A549 (cell line): ENCODE measurements around the gene L3MBTL1. TPM values are rescaled to one million over a fixed set of nuclear protein-coding genes. Genes with fewer than 3 reads are reported as not detected.

Source experiments
- ATAC-seq, 2 experiments: fragments of 200-7000 bp in 1 of 2; fragments of >200 bp in 1 of 2; cut with Nextera tagmentation in 1 of 2; cut with Tn5 transposase in 1 of 2; 3 replicates each; pipeline versions ENCODE4 v1.8.0 to v1.9.1; 2018 to 2020; ENCODE audit warnings: mild to moderate bottlenecking in 1 of 2, moderate library complexity in 1 of 2
- CTCF ChIA-PET: fragments of 300-600 bp; sonication (Branson Sonifier 250); formaldehyde crosslinking; extraction: SDS; loops from one replicate; lab custom pipeline; 2021; ENCODE audit warnings: antibody characterized with exemption, inconsistent platforms; lab: Yijun Ruan, JAX
- POLR2A ChIA-PET: fragments of 350-600 bp; formaldehyde crosslinking; extraction: SDS; loops from one replicate; lab custom pipeline; 2021; ENCODE audit warnings: antibody characterized with exemption, inconsistent platforms; lab: Yijun Ruan, JAX
- DNase-seq, 2 experiments: peaks; one replicate each; pipeline versions ENCODE4 v3.0.0 to v3.0.0-alpha.2; 2011 to 2016; ENCODE audit warnings: low read depth in 1 of 2, low spot score in 1 of 2
- FAIRE-seq: peaks from 2 replicates; lab custom pipeline; 2011; peaks lifted over from hg19 to GRCh38; lab: Jason Lieb, UNC
- H3K27ac ChIP-seq, 2 experiments: fragments of >200 bp; sonication (Bioruptor Twin); formaldehyde crosslinking; 3 replicates each; pipeline ENCODE4 v1.5.1; 2016 to 2017
- H3K4me1 ChIP-seq: fragments of >200 bp; sonication (Bioruptor Twin); formaldehyde crosslinking; 3 replicates; pipeline ENCODE4 v1.6.1; 2016
- H3K4me2 ChIP-seq: fragments of >200 bp; sonication (Bioruptor Twin); formaldehyde crosslinking; 3 replicates; pipeline ENCODE4 v1.6.1; 2016
- H3K4me3 ChIP-seq: fragments of >200 bp; sonication (Bioruptor Twin); formaldehyde crosslinking; 3 replicates; pipeline ENCODE4 v1.5.1; 2016
- H3K9me3 ChIP-seq: fragments of >200 bp; sonication (Bioruptor Twin); formaldehyde crosslinking; 3 replicates; pipeline ENCODE4 v1.6.1; 2016
- HOXA7 ChIP-seq: fragments of 250-450 bp; sonication (Bioruptor Pico); IDR thresholded peaks from 2 replicates; pipeline ENCODE4 v1.5.0; 2020; ENCODE audit warnings: mild to moderate bottlenecking, moderate library complexity
- NPAS2 ChIP-seq: fragments of 250-450 bp; sonication (Bioruptor Pico); IDR thresholded peaks from 2 replicates; pipeline ENCODE4 v1.8.0; 2022; ENCODE audit warnings: mild to moderate bottlenecking, moderate library complexity, borderline replicate concordance
- POLR2A ChIP-seq: IDR thresholded peaks from 2 replicates; pipeline ENCODE4 v1.6.1; 2012; ENCODE audit warnings: mild to moderate bottlenecking, low read length
- RAD21 ChIP-seq, 2 experiments: fragments of >200 bp in 1 of 2; sonication (Bioruptor Twin) in 1 of 2; formaldehyde crosslinking in 1 of 2; IDR thresholded peaks in 1 of 2; conservative IDR thresholded peaks in 1 of 2; 2 replicates in 1 of 2; 3 replicates in 1 of 2; pipeline ENCODE4 v1.6.1; 2012 to 2018; ENCODE audit warnings: inconsistent platforms in 1 of 2
- TP53 ChIP-seq: fragments of 250-450 bp; sonication (Bioruptor Pico); IDR thresholded peaks from 2 replicates; pipeline ENCODE4 v1.5.0; 2021; ENCODE audit warnings: mild to moderate bottlenecking, moderate library complexity
- ZC3H11A ChIP-seq: fragments of 450-650 bp; IDR thresholded peaks from 2 replicates; pipeline ENCODE4 v1.6.1; 2014; ENCODE audit warnings: antibody characterized with exemption, mild to moderate bottlenecking
- ZNF302 ChIP-seq: fragments of 250-450 bp; sonication (Bioruptor Pico); IDR thresholded peaks from 2 replicates; pipeline ENCODE4 v1.9.0; 2021; ENCODE audit warnings: inconsistent platforms, mild to moderate bottlenecking, moderate library complexity
- WGBS: methylation state at CpG from one replicate; pipeline ENCODE4 v1.1.6; 2017; ENCODE audit errors: missing lambda C conversion rate; 5-methylcytosine and 5-hydroxymethylcytosine counted together
- polyA plus RNA-seq, 4 experiments: library from polyadenylated mRNA; depleted of rRNA in 3 of 4; stranded (reverse); fragments of >200 nt; fragmentation: RNase III in 1 of 4; extraction: RNeasy Plus Mini Kit Qiagen cat#74134 plus additional on column Dnase treatment in 1 of 4; gene quantifications; 2 replicates in 3 of 4; 3 replicates in 1 of 4; pipeline ENCODE4 v1.2.3, GENCODE V29; 2011 to 2017
- TF ChIP-seq, protein P1 (sequence below): fragments of 200-600 bp; sonication (generic); IDR thresholded peaks from 2 replicates; pipeline ENCODE4 v1.6.1; 2016; ENCODE audit warnings: antibody characterized with exemption, mild to moderate bottlenecking, moderate library complexity
- TF ChIP-seq, protein P2 (sequence below): fragments of >200 bp; sonication (Bioruptor Twin); formaldehyde crosslinking; IDR thresholded peaks from 3 replicates; pipeline ENCODE4 v1.5.1; 2016
- TF ChIP-seq, protein P3 (sequence below): fragments of 250-450 bp; sonication (Bioruptor Pico); IDR thresholded peaks from 2 replicates; pipeline ENCODE4 v1.5.0; 2021; ENCODE audit warnings: mild to moderate bottlenecking, moderate library complexity, borderline replicate concordance
- TF ChIP-seq, protein P4 (sequence below): fragments of >200 bp; sonication (Bioruptor Twin); formaldehyde crosslinking; IDR thresholded peaks from 3 replicates; pipeline ENCODE4 v1.6.1; 2016

Gene L3MBTL1
- polyA plus RNA-seq, 2 of the 4 experiments (the other 2 are of a cell fraction) = 2.5 to 3.8 TPM

DNA sequence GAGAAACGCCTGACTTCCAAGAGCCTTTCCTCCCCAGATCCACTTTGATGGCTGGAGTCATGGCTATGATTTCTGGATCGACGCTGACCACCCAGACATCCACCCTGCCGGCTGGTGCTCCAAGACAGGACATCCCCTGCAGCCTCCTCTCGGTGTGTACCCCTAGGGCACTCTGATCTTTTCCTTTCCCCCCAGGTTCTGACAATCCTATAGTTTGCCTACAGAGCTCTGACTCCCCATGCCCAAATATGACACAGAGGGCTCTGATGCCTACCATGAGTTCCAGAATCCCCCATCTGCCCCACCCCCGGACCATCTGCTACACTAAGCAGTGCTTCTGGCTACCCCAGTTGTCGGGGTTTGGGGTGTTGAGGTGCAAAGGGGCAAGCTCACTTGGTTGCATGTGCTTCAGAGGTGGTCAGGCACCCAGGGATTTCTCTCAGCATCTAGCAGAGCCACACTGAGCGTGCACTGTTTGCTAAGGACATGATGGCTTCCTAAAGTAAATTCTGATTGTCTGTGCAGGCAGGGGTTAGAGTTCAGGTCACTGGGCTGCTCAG is 27.4 kb downstream of the L3MBTL1 start:
- H3K4me2 ChIP-seq = no peak overlapping the region
- H3K4me1 ChIP-seq = peaks cover 11% of the 10 kb centered on the region; the same call in 2 of the 3 replicates
- ChIA-PET POLR2A (no interaction called here), CTCF (interaction anchor here (1.0 to 6.3 kb wide), 5 partner anchors 11 to 548 kb away, joined by 3 to 109 read pairs (median 6); partner anchors contain the start of gene IFT52)
- no peak for ATAC-seq
- 65% methylated on average over 8 of the region's 8 CpGs for WGBS
- no peaks in the 10 kb centered on the region for H3K9me3 ChIP-seq
- H3K4me3 ChIP-seq = no peak overlapping the region
- no peak for DNase-seq
- no peak for FAIRE-seq
- no peak for TF ChIP-seq HOXA7
- TF ChIP-seq, protein P1, sequence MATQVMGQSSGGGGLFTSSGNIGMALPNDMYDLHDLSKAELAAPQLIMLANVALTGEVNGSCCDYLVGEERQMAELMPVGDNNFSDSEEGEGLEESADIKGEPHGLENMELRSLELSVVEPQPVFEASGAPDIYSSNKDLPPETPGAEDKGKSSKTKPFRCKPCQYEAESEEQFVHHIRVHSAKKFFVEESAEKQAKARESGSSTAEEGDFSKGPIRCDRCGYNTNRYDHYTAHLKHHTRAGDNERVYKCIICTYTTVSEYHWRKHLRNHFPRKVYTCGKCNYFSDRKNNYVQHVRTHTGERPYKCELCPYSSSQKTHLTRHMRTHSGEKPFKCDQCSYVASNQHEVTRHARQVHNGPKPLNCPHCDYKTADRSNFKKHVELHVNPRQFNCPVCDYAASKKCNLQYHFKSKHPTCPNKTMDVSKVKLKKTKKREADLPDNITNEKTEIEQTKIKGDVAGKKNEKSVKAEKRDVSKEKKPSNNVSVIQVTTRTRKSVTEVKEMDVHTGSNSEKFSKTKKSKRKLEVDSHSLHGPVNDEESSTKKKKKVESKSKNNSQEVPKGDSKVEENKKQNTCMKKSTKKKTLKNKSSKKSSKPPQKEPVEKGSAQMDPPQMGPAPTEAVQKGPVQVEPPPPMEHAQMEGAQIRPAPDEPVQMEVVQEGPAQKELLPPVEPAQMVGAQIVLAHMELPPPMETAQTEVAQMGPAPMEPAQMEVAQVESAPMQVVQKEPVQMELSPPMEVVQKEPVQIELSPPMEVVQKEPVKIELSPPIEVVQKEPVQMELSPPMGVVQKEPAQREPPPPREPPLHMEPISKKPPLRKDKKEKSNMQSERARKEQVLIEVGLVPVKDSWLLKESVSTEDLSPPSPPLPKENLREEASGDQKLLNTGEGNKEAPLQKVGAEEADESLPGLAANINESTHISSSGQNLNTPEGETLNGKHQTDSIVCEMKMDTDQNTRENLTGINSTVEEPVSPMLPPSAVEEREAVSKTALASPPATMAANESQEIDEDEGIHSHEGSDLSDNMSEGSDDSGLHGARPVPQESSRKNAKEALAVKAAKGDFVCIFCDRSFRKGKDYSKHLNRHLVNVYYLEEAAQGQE = no peak
- no peak for TF ChIP-seq NPAS2 (CRISPR knock-in tag)
- TF ChIP-seq, protein P2, sequence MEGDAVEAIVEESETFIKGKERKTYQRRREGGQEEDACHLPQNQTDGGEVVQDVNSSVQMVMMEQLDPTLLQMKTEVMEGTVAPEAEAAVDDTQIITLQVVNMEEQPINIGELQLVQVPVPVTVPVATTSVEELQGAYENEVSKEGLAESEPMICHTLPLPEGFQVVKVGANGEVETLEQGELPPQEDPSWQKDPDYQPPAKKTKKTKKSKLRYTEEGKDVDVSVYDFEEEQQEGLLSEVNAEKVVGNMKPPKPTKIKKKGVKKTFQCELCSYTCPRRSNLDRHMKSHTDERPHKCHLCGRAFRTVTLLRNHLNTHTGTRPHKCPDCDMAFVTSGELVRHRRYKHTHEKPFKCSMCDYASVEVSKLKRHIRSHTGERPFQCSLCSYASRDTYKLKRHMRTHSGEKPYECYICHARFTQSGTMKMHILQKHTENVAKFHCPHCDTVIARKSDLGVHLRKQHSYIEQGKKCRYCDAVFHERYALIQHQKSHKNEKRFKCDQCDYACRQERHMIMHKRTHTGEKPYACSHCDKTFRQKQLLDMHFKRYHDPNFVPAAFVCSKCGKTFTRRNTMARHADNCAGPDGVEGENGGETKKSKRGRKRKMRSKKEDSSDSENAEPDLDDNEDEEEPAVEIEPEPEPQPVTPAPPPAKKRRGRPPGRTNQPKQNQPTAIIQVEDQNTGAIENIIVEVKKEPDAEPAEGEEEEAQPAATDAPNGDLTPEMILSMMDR = no peak
- no peak for TF ChIP-seq POLR2A
- TF ChIP-seq ZC3H11A = no peak
- TF ChIP-seq, protein P3, sequence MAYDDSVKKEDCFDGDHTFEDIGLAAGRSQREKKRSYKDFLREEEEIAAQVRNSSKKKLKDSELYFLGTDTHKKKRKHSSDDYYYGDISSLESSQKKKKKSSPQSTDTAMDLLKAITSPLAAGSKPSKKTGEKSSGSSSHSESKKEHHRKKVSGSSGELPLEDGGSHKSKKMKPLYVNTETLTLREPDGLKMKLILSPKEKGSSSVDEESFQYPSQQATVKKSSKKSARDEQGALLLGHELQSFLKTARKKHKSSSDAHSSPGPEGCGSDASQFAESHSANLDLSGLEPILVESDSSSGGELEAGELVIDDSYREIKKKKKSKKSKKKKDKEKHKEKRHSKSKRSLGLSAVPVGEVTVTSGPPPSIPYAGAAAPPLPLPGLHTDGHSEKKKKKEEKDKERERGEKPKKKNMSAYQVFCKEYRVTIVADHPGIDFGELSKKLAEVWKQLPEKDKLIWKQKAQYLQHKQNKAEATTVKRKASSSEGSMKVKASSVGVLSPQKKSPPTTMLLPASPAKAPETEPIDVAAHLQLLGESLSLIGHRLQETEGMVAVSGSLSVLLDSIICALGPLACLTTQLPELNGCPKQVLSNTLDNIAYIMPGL (CRISPR knock-in tag) = no peak
- no peak for TF ChIP-seq ZNF302 (CRISPR knock-in tag)
- no peak for TF ChIP-seq TP53
- TF ChIP-seq, protein P4, sequence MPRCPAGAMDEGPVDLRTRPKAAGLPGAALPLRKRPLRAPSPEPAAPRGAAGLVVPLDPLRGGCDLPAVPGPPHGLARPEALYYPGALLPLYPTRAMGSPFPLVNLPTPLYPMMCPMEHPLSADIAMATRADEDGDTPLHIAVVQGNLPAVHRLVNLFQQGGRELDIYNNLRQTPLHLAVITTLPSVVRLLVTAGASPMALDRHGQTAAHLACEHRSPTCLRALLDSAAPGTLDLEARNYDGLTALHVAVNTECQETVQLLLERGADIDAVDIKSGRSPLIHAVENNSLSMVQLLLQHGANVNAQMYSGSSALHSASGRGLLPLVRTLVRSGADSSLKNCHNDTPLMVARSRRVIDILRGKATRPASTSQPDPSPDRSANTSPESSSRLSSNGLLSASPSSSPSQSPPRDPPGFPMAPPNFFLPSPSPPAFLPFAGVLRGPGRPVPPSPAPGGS = no peak
- no peak overlapping the region for H3K27ac ChIP-seq

DNA sequence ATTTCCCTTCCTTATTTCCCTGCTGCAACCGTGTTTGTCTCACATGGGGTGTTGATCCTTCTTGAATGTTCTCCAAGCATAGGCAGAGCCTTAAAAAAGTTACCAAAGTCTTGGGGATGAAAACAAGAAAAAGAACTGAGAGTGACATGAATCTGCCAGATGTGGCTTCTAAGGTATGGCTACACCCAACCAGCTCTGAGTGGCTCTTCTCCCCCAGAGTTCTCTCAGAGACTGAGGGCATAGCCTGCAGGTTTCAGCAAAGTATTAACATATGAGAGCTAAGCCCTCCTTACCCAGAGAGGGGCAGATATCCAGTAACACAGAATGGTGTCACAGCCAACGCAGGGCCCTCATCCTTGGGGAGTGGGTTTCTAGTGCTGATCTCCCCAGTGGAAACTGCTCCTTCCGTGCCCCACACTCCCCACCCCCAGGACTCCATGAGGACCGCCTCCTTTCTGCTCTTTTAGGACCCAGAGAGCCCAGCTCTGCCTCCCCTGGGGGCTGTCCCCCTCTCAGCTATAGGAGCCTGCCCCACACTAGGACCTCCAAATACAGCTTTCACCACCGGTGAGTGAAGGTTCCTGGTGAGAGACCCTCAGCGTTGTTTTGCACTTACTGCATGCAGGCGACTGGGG is 28.0 kb downstream of the L3MBTL1 start:
- DNase-seq = no peak
- Histone ChIP-seq H3K4me2 (no peak overlapping the region), H3K4me3 (no peak overlapping the region), H3K4me1 (peaks cover 6% of the 10 kb centered on the region; the same call in 2 of the 3 replicates), H3K27ac (no peak overlapping the region), H3K9me3 (no peaks in the 10 kb centered on the region)
- no peak for ATAC-seq
- no peak for FAIRE-seq
- POLR2A ChIA-PET = no interaction called here
- 66% methylated on average over 7 of the region's 7 CpGs for WGBS
- no peak for TF ChIP-seq RAD21 (conservative IDR thresholded peaks at IDR 0.05 in 1 of 2, IDR thresholded peaks at IDR 0.05 in 1 of 2)
- TF ChIP-seq, all 56 proteins: peak for 0
- CTCF ChIA-PET = interaction anchor here (1.0 to 6.3 kb wide), 8 partner anchors 10 to 548 kb away, joined by 3 to 109 read pairs (median 24); partner anchors contain the start of genes IFT52 and SGK2
